22Rv1 (cell line): ENCODE measurements around the gene SEZ6L.

Source experiments
- ZFX ChIP-seq: fragments of 450-650 bp; IDR thresholded peaks from 2 replicates; pipeline ENCODE4 v1.6.1; 2017; ENCODE audit warnings: antibody characterized with exemption, borderline replicate concordance
- TF ChIP-seq, protein P1 (sequence below): fragments of 450-650 bp; IDR thresholded peaks from 2 replicates; pipeline ENCODE4 v1.5.1; 2017; ENCODE audit warnings: mild to moderate bottlenecking

DNA sequence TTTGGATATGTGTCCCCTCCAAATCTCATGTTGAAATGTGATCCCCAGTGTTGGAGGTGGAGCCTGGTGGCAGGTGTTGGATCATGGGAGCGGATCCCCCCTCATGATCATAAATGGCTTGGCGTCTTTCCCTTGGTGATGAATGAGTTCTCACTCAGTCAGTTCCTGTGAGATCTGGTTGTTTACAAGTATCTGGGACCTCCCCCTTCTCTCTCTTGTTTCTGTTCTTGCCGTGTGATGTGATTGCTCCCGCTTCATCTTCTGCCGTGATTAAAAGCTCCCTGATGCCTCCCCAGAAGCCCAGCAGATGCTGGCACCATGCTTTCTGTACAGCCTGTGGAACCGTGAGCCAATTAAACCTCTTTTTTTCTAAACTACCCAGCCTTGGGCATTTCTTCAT lies 102.2 kb downstream of the SEZ6L start:
- TF ChIP-seq, protein P1, sequence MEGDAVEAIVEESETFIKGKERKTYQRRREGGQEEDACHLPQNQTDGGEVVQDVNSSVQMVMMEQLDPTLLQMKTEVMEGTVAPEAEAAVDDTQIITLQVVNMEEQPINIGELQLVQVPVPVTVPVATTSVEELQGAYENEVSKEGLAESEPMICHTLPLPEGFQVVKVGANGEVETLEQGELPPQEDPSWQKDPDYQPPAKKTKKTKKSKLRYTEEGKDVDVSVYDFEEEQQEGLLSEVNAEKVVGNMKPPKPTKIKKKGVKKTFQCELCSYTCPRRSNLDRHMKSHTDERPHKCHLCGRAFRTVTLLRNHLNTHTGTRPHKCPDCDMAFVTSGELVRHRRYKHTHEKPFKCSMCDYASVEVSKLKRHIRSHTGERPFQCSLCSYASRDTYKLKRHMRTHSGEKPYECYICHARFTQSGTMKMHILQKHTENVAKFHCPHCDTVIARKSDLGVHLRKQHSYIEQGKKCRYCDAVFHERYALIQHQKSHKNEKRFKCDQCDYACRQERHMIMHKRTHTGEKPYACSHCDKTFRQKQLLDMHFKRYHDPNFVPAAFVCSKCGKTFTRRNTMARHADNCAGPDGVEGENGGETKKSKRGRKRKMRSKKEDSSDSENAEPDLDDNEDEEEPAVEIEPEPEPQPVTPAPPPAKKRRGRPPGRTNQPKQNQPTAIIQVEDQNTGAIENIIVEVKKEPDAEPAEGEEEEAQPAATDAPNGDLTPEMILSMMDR, result no peak
- no peak for TF ChIP-seq ZFX
